HG03095 (cell line): ENCODE data around the gene SYNGR4.
"Not testable (repeated sequence)": the region's sequence is repeated elsewhere in the genome, so short reads cannot be mapped to it uniquely, and the experiment has no call there.

Experiments used
- ATAC-seq: cut with Tn5 transposase; IDR thresholded peaks from one replicate; pipeline ENCODE4 v1.9.1; 2021; ENCODE audit warnings: moderate library complexity; ENCODE audit not compliant: unreplicated experiment

Gene SYNGR4

DNA sequence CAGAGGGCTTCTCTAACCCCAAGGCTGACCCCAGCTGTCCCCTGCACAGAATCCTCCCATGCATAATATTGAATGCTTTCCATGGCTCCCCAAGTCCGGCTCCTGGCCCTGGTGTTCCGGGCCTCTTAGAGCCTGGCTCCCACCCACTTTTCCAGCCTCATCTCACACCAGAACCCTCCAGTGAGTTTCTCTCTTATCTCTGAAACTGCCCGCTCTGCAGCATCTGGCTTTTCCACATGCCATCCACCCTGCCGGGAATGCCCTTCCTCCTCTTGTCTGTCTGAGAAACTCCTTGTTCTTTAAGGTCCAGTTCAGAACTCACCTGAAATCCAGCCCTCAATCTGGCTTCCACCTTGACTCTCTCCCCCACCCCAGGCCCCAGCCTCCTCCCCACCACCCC, 6.8 kb downstream of the SYNGR4 start:
- ATAC-seq, result no peak

DNA sequence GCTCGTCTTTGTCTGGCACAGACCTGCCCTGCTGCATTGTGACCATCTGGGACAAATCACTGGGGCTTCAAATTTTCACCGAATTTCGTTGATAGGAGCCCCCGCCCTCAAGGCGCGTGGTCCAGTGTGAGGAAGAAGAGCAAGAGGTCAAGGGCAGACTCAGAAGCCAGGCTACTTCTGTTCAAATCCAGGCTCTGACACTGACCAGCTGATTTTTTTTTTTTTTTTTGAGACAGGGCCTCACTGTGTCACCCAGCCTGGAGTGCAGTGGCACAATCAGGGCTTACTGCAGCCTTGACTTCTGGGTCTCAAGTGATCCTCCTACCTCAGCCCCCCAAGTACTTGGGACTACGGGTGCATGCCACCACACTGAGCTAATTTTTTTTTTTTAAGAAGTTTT, 7.2 kb downstream of the SYNGR4 start:
- no peak for ATAC-seq

DNA sequence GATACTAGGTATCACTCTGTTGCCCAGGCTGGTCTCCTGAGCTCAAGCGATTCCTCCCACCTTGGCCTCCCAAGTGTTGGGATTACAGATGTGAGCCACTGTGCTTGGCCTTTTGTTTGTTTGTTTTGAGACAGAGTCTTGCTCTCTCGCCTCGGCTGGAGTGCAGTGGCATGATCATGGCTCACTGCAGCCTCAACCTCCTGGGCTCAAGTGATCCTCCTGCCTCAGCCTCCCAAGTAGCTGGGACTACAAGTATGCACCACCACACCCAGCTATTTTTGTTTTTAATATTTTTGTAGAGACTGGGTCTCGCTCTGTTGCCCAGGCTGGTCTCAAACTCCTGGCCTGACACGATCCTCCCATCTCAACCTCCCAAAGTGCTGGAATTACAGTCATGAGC, 7.6 kb downstream of the SYNGR4 start:
- ATAC-seq, result not testable (repeated sequence)

DNA sequence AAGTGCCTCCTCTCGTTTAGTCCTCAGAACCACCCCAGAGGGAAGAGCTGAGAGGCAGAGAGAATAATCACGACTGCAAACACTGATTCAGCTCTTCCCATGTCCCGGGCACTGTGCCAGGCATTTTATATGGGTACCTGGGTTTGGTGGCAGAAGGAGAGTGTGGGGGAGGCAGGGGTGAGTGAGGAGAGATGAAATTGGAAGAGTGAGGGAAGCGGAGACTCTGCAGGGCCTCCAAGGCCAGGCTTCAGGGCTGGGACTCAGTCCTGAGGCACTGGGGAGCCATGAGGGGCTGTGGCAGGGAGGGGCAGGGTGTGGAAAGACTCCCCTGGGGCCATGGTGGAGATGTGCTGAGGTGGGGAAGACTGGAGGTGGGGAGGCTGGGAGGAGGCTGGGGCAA, 8.7 kb downstream of the SYNGR4 start:
- ATAC-seq, result no peak

DNA sequence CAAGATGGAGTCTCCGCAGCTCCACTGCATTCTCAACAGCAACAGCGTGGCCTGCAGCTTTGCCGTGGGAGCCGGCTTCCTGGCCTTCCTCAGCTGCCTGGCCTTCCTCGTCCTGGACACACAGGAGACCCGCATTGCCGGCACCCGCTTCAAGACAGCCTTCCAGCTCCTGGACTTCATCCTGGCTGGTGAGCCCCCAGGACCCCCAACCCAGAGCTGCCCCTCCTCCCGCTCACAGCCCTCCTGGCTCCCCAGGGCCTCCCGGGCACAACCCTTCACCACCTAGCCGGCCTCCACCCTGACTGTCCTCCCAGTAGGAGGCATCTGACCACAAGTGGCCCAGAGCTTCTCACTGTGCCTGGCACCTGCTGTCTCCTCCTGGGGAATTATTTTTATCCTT, 9.4 kb downstream of the SYNGR4 start:
- no peak for ATAC-seq

DNA sequence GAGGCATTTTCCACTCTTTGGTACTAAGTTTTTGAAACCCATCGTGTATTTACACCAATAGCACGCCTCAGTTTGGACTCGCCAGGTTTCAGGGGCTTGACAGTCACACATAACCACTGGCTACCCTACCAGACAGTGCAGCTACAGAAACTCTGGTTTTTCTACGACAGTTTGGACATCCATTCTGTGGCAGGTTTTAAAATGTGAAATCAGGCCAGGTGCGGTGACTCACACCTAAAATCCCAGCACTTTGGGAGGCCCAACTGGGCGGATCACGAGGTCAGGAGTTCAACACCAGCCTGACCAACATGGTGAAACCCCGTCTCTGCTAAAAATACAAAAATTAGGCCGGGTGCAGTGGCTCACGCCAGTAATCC, 14.0 kb downstream of the SYNGR4 start:
- no peak for ATAC-seq

DNA sequence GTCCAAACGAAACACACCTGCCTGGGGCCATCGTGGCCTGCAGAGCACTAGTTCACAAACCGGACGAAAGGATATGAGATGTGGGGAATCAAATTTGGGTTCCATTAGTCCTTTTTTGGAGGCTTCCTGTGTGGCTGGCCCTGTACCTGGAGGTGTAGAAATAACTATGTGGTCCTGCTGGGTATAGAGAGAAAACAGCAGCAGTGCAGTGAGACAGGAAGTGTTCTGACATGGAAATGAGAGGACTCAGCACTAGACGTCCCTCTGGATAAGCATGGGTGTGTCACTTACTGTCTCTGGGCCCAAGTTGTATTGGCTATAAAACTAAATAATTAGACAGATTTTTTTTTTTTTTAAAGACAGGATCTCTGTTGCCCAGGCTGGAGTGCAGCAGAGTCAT, 14.9 kb downstream of the SYNGR4 start:
- ATAC-seq, result no peak

DNA sequence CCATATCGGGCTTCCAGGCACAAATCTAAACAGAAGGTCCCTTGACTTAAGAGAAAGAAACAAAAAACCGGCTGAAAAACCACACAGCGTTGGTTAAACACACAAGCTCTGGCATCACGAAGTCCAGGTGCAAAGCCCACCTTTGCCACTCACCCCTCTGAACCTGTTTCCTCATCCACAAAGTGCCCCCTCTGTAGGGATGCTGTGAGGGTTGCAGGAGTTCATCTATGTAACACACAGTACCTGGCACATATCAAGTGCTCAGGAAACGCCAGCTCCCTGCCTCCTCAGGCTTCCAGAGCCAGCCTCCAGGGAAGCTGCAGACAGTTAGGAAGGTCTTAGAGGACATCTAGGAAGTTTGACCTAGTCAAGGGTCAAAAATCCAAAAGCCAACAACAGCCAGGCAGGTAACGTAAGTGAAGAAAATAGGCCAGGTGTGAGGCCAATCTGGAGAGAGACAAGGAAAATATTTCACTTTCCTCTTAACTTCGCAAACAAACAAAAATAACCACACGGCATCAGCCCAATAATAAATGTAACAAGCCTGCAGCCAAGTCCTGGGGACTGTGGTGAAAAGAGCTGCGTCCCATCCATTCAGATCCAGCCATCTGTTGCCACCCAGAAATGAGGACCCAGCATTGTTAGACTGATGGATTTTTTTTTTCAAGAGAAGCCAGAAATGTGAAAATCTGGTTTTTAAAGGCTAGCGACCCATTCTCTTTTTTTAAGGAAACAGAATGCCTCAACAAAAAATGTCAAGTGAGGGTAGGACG, 17.2 kb downstream of the SYNGR4 start:
- no peak for ATAC-seq

DNA sequence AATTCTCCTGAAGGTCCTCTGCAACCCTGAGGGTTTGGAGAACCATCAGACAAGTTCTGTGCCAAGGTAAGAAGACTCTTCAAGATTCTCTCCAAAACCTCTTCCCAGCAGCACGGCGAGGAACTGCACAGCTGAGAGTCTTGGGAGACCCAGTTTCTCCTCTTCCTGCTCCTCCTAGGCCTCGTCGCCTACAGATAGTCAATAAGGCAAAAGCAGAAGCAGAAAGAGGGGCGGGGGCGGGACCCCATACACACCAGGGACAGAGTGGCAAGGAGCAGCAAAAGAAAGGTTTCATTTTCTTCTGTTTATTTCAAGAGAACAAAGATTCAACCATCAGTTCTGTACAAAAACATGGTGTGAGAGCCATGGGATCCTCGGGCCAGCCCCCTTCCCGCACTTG, 18.1 kb downstream of the SYNGR4 start:
- ATAC-seq, result no peak

DNA sequence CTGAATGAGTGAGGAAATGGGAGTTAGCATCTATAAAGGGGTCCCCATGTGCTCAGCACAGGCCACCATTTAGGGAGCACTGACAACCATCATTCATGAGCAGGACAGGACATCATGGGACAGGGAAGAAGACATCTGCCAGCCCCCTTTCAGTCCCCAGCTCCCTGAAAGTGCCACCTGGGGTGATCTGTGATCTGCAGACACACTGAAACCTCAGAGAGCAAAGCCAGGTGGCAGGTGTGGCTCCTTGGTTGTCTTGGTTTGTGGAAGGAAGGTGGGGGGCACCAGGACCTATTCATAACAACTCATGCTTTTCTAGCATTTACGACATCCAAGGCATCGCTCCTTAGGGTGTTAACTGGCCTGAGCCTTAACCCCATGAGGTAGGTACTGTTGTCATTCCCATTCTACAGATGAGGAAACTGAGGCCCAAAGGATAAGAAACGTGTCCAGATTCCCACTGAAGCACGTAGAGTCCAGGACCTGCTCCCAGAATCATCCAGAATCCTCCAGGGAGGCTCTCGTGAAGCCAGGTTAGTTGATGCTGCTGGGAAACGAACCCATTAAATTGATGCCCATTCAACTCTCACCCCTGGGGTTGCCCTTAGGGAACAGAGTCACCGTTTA, 21.4 kb downstream of the SYNGR4 start:
- ATAC-seq, result no peak

DNA sequence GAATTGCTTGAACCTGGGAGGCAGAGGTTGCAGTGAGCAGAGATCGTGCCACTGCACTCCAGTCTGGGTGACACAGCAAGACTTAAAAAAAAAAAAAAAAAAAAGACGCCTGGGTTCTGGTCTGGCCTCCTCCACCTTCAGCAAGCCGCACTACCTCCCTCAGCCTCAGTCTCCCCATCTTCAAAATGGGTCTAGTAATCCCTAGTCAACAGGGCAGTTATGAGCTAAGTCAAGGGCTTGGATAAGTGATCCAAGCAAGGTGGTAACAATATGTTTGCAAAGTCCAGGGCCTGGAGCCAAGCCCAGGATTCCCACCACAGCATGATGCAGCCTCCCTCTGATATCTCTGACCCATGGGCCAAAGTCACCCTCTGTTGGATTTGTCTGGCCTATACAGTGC, 22.8 kb downstream of the SYNGR4 start:
- no peak for ATAC-seq

DNA sequence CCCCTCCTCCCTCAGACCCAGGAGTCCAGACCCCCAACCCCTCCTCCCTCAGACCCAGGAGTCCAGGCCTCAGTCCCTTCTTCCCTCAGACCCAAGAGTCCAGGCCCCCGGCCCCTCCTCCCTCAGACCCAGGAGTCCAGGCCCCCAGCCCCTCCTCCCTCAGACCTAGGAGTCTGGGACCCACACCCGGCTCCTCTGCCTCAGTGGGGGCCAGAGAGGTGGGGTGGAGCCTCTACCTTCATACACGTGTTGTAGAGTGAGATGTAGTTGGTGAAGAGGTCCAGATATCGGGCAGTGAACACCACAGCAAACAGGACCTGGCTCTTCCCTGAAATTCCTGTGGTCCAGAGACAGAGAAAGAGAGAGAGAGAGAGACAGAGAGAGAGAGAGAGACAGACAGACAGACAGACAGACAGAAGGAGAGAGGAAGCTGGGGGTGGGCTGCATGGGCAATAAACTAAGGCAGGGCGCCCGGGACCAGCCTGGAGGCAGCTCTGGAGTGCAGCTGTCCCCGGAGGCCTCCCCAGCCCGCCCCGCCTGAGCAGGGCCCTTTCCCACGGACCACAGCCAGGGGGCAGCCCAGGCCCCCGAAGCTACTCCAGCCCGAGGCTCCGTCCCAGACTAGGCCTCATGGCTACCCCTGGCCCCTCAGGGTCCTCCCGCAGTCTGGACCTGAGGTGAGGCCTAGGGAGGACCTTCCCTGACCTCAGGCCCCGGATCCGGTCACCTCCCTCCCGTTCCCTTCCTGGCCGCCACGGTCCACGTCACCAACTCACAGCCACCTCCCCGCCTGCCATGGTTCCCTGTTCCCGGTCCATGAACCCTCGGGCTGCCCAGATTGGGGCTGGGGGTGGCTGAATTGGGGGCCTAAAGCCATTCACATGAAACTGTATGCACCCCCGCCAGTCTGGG, 26.3 kb downstream of the SYNGR4 start:
- ATAC-seq, result no peak

DNA sequence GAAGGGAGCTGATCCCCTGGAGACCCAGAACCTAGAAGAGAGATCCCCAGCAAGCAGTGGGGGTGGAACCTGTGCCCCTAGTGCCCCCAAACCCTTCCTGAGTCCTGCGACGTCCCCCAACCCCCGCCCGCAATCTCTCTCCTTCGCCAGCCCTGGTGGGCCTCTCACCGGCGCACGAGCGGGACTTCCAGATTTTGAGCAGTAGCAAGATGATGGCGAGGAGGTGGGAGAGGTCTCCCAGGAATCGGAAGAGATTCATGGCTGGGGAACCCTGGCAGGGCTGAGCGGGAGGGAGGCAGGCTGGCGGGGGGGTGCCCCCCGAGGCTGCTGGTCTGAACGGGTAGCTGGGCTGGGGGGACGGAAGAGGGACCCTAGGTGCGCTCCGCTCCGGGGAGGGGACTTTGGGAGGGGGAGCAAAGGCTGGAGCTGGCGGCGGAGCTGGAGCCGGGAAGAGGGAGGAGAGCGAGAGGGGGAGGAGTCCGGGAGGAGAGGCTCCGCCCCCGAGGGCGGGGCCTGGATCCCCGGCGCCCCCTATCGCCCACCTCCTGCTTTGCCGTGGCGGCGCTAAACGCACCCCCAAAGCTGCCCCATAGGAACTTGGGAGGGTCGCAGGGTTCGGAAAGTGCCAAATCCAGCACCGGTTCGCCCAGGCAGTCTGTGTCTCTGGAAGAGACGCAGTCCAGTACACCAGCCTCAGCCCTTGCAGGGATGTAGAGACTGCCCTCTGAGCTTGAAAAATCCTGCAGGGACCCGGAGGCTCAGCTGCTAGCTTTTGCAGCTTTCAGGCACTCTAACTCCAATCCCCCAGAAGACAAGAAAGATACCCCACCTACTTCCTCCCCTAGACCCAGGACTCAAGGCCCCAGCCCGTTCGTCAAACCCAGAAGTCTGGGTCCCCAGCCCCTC, 27.2 kb downstream of the SYNGR4 start, which contains the start of gene KDELR1:
Gene KDELR1 (minus strand): TSS at position 452 of the 906 bp plus-strand sequence. CDS start 193 bp downstream, at position 259.
- peak; percentile 61 for ATAC-seq

DNA sequence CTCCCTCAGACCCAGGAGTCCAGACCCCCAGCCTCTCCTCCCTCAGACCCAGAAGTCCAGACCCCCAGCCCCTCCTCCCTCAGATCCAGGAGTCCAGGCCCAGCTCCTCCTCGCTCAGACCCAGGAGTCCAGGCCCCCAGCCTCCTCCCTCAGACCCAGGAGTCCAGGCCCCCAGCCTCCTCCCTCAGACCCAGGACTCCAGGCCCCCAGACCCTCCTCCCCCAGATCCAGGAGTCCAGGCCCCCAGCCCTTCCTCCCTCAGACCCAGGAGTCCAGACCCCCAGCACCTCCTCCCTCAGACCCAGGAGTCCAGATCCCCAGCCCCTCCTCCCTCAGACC, 27.8 kb downstream of the SYNGR4 start:
- not testable (repeated sequence) for ATAC-seq

DNA sequence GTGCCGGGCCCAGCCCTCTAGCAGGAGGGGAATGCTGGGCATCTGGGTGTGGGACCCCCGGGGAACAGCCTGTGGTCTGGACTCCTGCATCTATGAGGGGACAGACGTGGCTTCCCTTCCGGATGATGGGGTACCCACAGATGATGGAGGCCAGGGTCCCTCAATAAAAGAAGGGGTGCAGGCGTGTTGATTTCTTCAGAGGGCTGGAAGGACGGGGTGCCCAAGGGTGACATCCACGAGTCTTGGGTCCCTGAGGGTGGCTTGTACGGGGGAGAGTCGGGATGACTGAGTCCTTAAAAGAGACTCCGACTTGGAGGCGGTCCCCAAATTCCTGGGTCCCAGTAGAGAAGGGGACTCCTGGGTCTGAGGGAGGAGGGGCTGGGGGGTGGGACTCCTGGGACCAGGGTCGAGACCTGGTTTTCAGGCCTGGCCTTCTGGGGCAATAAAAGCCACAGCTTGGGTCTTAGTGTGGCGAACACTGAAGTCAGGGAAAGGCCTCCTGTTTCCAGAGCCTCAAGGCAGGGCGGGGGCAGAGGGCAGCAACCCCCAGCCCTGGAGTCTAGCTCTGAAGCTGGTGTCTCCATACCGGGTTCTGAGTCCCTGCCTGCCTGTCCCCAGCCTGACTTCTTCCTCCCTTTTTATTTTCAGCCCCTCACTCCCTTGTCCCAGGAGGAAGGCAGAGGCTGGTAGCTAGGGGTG, 28.8 kb downstream of the SYNGR4 start:
- ATAC-seq, result no peak

DNA sequence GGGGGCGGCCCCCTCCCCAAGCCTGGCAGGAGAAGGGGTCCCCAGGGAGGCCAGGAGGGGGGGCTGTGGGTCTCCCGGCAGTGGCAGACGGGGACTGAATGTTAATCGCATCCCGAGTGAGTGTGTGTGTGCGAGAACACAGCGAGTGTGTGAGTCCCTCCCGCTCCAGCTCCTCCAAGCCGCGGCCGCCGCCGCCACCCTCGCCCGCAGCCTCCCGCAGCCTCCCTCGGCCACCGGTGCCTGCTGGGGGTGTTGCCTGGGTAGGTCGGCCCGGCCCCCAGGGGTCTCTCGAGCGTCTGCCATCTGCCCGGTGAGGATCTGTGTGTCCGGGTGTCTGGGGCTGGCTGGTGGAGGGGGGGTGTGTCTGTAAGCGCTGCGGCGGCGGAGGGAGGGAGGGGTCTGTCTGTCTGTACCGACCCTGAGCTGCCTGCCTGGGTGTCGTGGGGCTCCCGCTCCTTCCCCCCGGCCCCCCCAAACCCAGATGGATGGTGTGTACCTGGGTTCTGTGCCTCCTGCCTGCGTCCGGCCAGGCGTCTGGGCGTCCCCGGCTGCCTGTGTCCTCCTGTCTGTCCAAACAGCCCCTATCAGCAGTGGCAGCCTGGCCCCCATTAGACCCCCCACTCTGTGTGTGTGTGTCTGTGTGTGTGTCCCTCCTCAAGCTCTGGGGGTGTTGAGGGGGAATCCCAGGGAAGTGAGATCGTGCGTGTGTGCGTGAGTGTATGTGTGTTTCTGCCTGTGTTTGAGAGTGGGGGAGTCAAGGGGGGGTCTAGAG, 29.6 kb downstream of the SYNGR4 start, which contains the start of gene GRIN2D:
Gene GRIN2D (plus strand): TSS at position 110 of the 772 bp plus-strand sequence. CDS start 4,725 bp downstream, outside the sequence.
- no peak for ATAC-seq

DNA sequence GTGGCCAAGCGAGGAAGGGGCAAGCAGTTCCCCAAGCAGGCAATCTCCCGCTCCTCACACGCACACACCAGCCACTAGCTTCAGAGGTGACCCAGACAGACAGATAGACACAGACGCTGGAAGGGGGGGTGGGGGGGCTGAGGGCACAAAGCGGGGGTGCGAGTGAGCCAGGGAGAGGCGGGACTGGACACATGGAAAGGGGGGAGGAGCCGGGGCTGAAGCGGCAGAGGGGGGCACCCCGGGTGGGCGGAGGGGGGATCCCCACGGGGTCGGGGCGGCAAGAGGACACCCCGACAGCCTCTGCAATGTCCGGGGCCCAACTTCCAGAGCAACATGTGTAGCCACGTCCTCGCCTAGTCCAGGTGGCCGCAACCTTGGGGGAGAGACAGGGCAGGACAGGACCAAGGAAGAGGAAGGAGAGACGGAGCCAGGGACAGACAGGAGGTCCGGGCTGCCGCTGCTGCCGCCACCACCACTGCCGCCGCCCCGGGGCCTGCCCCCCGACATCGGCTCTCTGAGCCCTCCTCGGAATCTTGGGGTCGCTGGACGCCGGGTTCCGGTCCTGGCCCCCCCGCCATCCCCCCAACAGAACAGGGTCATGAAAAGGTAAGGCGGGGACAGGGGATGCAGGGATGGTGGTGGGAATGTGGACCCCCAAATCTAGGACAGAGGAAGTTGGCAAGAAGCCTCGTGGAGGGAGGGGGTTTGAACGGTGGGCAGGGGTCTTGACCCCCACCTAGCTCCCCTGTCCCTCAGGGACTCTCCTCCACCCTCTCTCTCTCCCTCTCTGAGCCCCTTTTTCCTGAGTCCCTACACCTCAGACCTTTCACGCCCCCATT, 30.4 kb downstream of the SYNGR4 start:
- ATAC-seq, result no peak

DNA sequence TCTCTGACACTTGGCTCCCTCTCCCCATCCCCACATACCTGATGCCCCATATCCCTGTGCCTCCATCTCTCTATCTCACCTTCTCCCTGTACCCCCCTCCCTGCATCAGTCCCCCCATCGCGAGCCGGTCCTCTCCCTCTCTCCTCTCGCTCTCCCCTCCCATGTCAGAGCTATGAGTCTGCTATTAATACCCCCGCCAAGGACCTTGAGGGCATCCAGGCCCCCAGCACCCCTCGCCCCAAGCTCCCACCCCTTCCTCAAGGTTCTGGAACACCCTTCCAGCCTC, 30.9 kb downstream of the SYNGR4 start:
- ATAC-seq, result no peak

DNA sequence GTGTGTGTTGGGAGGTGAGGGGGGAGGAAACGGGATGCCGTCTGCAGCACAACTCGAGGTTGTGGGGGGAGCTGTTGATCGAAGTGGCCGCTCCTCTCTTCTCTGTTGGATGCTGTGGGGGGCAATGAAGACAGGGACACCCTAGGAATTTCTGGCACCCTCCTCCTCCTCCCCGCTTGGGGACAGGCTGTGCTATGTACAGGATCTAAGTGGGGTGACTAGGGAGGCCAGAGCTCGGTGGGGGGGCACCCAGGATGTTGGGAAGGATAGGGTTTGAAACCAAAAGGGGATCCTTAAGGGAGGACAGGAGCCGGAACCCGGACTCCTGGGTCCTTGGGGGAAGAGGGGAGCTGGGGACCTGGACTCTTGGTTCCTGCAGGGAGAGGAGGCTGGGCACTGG, 31.3 kb downstream of the SYNGR4 start:
- ATAC-seq, result no peak
